Measurements from ENCODE around the gene DHRS2. TPM values are rescaled to one million over a fixed set of nuclear protein-coding genes. Genes with fewer than 3 reads are reported as not detected.

Gene DHRS2
- total RNA-seq, 2 donors from 2014 or later, result not detected

- H3K27me3 ChIP-seq (replicated peaks; ENCODE audit: insufficient read depth), result no peaks in the 10 kb centered on the region
- no peak overlapping the region for H3K27ac ChIP-seq
- H3K36me3 ChIP-seq, result no peaks in the 10 kb centered on the region
- DNase-seq (ENCODE audit: low spot score) (no peak), ATAC-seq (ENCODE audit: insufficient number of reproducible peaks, low FRiP score, low read depth) (no peak)
- no peak overlapping the region for H3K4me3 ChIP-seq
- H3K4me1 ChIP-seq (ENCODE audit: control insufficient read depth in 1 of 2, low read depth in 2 of 2), result no peaks in the 10 kb centered on the region
- H3K9me3 ChIP-seq, result no peaks in the 10 kb centered on the region
- TF ChIP-seq CTCF (IDR thresholded peaks at IDR 0.05), result no peak
Measured at GRCh38 chr14:23618415-23618988, 17.7 kb upstream of the DHRS2 start.

- H3K27ac ChIP-seq, result no peak overlapping the region
- H3K9me3 ChIP-seq, result no peaks in the 10 kb centered on the region
- no peaks in the 10 kb centered on the region for H3K36me3 ChIP-seq
- no peak overlapping the region for H3K4me3 ChIP-seq
- TF ChIP-seq CTCF (IDR thresholded peaks at IDR 0.05), result no peak
- H3K27me3 ChIP-seq (replicated peaks; ENCODE audit: insufficient read depth), result no peaks in the 10 kb centered on the region
- no peaks in the 10 kb centered on the region for H3K4me1 ChIP-seq (ENCODE audit: control insufficient read depth in 1 of 2, low read depth in 2 of 2)
- DNase-seq (ENCODE audit: low spot score), result no peak
- ATAC-seq (ENCODE audit: insufficient number of reproducible peaks, low FRiP score, low read depth), result no peak
Measured at GRCh38 chr14:23620177-23620702, 15.9 kb upstream of the DHRS2 start.

- no peak overlapping the region for H3K4me3 ChIP-seq
- TF ChIP-seq CTCF (IDR thresholded peaks at IDR 0.05), result no peak
- H3K27me3 ChIP-seq (replicated peaks; ENCODE audit: insufficient read depth), result no peaks in the 10 kb centered on the region
- H3K36me3 ChIP-seq, result no peaks in the 10 kb centered on the region
- DNase-seq (ENCODE audit: low spot score), result no peak
- H3K4me1 ChIP-seq (ENCODE audit: control insufficient read depth in 1 of 2, low read depth in 2 of 2), result no peaks in the 10 kb centered on the region
- H3K9me3 ChIP-seq, result no peaks in the 10 kb centered on the region
- ATAC-seq (ENCODE audit: insufficient number of reproducible peaks, low FRiP score, low read depth), result no peak
- no peak overlapping the region for H3K27ac ChIP-seq
Measured at GRCh38 chr14:23621204-23621931, 14.8 kb upstream of the DHRS2 start.

DNA sequence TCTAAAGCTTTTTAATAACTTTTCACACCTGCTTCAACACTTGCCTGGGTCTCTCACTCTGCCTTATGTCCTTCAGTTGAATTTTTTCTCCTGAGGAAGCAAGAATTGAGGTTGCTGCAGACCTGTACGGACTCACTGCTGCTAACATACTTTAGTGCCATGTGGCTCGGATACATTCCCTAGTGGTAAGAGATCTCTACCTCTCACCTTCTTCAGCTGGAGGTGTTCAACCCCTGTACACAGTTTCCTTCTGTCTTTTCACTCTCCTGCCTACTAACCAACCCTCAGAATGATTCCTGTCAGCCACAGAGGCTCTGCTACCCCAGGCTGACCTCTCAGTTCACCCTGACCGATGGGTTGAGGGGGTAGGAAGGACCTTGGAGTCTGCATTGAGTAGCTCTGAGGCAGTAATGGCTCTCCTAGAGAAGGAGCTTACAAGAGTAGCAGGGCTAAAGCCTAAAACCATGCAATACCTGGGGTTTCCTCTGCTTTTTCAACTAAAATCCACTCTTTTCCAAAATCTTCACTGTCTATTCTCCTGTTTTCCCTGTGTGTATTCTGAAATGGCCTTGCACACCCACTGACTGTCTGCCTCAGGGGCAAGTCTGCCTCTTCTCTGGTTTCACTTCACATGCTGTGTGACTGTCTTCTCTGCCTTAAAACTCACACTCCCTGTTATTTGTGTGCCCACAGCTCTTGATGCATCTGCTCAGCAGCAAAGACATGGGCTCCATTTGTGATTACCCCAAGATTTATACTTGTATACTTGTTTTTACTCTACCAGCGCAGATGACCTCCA, 14.0 kb upstream of the DHRS2 start:
- ATAC-seq (ENCODE audit: insufficient number of reproducible peaks, low FRiP score, low read depth) (no peak), DNase-seq (ENCODE audit: low spot score) (no peak)
- TF ChIP-seq CTCF (IDR thresholded peaks at IDR 0.05), result no peak
- no peak overlapping the region for H3K27ac ChIP-seq
- H3K4me3 ChIP-seq, result no peak overlapping the region
- H3K9me3 ChIP-seq, result no peaks in the 10 kb centered on the region
- H3K4me1 ChIP-seq (ENCODE audit: control insufficient read depth in 1 of 2, low read depth in 2 of 2), result no peaks in the 10 kb centered on the region
- H3K36me3 ChIP-seq, result no peaks in the 10 kb centered on the region
- H3K27me3 ChIP-seq (replicated peaks; ENCODE audit: insufficient read depth), result no peaks in the 10 kb centered on the region

DNA sequence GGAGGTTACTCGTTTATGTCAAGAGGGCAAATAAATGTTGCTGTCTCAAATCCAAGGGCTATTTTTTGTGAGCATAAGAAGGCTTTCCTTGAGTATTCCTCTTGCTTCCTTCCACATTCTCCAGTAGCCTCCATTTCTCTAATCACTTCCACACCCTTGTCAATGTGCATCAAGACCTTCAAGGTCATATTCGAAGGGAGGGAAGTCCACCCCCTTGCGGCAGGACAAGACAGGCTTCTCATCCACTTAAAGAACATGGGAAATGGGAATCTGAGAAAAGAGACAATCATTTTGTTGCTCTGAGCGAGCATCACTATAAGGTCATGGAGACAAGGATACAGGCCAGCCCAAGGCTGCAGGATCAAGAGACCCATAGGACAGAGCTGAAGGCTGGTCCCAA, 13.2 kb upstream of the DHRS2 start:
- Histone ChIP-seq H3K27me3 (replicated peaks; ENCODE audit: insufficient read depth) (no peaks in the 10 kb centered on the region), H3K4me3 (no peak overlapping the region), H3K9me3 (no peaks in the 10 kb centered on the region), H3K27ac (no peak overlapping the region), H3K4me1 (ENCODE audit: control insufficient read depth in 1 of 2, low read depth in 2 of 2) (no peaks in the 10 kb centered on the region), H3K36me3 (no peaks in the 10 kb centered on the region)
- ATAC-seq (ENCODE audit: insufficient number of reproducible peaks, low FRiP score, low read depth) (no peak), DNase-seq (ENCODE audit: low spot score) (no peak)
- no peak for TF ChIP-seq CTCF (IDR thresholded peaks at IDR 0.05)

Data from thoracic aorta (tissue), 2 donors.